ENCODE results near the gene LMNTD2.
"Not testable (repeated sequence)": the region's sequence is repeated elsewhere in the genome, so short reads cannot be mapped to it uniquely, and the experiment has no call there.

Gene LMNTD2

DNA sequence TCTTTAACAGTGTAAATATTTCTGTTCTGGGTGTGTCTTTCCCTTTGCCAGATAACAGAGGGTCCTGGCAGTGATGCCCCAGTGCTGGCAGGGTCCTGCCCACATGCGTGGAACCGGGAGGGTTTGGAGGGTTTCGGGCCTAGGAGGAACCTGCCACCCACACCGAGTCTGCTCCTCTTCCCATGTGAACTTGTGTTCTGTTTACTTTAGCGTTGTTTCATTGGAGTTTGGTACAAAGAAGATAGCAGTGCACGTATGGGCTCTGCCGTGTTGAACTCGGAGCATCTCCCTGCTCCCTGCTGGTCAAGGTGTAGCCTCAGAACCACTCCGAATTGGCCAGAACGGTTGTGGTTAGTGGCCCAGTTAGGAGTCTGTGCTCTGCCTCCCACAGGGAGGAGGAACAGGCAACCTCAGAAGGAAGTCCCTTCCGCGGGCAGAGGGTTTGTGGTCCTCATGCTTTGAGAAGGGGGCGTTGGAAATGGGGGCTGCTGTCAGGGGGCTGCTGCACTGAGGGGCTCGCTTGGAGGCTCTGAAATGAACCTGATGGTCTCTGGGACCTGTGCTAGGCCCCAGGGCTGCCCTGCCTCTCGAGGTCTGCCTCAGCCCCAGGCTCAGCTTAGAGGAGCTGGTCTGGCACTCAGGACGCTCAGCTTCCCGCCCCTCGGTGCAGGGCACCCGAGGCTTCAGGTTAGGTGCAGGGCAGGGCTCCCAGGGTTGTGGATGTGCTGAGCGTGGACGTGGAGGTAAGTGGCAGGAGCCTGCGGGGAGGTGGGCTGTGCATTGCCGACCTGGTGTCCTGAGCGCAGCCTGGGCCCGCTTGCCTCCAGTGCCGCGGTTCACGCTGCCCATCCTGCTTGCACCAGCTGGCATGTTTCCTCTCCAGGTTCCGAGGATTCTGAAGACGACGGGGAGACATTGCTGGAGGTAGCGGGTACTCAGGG lies 26.1 kb upstream of the LMNTD2 start:
- no peak for DNase-seq (ENCODE audit: low read depth)

DNA sequence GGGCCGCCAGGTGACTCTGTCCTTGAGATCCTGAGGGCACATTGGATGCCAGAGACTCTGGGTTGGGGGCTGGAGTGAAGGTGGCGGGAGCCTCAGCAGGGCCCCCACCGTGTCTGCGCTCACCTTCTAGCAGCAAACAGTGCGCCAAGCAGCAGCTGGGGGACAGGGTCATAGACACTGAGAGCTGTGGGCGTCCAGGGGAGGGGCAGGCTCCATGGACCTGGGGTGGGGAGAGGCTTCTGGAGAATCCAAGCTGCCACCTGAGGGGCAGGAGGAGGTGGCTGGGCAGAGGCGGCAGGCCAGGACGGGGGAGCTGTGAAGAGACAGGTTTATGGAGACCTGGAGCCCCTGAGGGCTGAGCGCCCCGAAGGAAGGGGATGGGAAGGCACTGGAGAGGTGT lies 23.7 kb upstream of the LMNTD2 start:
- DNase-seq (ENCODE audit: low read depth): no peak

- DNase-seq (ENCODE audit: low read depth): no peak
Measured at GRCh38 chr11:581752-582151, 21.2 kb upstream of the LMNTD2 start.

- no peak for DNase-seq (ENCODE audit: low read depth)
Measured at GRCh38 chr11:581342-581741, 20.8 kb upstream of the LMNTD2 start.

DNA sequence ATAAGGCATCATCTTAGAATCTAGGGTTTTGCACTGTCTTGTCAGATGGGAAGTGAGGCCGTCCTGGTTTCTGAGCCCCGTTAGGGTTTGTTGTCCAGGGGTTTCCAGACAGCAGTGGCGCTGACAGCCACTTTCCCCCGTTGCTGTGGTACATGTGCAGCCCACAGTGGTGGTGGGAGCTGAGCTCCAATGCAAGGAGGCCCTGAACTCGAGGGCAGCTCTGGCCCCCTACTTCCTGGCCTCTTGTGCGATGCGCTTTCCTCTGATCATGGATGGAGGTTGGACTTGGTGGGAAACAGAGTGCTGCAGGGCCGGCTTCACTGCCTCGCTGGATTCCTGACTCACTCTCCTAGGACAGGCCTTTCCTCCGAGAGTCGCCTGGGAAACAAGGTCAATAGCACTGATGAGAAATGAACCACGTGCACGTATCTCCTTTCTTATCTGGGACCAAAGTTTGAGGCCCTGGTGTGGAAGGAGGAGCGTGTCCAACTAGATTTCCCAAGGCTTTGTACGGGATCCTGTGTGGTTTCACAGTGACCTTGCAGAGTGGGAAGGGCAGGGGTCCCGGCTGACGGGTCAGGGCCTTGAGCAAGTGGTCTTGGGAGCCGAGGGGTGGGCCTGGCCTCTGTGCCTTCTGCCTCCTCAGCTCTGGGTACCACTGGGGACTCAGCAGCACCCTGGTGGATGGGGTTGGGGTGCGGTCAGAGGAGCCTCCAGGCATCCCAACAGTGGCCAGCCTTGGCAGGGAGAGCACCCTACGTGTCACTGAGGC lies 19.5 kb upstream of the LMNTD2 start:
- DNase-seq (ENCODE audit: low read depth): no peak

DNA sequence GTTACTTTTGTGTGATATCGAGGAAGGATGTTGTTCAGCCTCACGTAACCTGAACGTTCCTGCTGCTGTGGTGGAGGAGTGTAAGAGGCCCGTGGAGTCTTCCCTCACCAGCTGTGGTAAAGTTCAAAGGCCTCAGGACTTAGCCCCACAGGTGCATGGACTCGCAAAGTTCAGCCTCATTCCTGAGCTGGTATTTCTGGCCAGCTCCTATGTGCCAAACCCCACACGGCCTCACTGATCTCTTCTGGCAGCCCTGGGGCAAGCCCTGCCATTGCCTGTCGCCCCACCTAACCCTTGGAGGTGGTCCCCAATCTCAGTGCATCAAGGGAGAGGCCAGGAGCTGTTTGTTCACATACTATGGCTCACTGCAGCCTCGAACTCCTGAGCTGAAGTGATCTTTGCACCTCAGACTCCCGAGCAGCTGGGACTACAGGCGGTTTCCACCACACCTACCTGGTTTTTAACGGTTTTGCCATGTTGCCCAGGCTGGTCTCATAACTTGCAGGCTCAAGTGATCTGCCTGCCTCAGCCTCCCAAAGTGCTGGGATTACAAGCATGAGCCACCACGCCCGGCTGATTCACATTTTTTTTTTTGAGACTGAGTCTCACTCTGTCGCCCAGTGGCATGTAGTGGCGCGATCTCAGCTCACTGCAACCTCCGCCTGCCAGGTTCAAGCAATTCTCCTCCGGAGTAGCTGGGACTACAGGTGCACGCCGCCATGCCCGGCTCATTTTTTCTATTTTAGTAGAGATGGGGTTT lies 17.9 kb upstream of the LMNTD2 start:
- DNase-seq (ENCODE audit: low read depth): no peak

DNA sequence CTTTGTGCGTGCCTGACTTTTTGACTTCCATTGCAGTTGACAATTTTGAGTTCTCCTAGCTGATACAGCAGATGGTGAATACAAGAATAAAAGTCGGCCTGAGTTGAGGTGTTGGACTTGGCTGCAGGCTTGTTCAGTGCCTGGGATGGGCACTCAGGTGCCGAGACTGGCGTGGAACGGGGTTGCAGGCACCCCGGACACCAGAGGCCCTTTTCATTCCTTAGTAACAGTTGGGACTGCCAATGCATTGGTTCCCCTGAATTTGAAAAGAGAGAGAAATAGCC lies 17.0 kb upstream of the LMNTD2 start:
- DNase-seq (ENCODE audit: low read depth): no peak

- peak; percentile 21 for DNase-seq (ENCODE audit: low read depth)
Measured at GRCh38 chr11:576811-577610, 16.5 kb upstream of the LMNTD2 start.

DNA sequence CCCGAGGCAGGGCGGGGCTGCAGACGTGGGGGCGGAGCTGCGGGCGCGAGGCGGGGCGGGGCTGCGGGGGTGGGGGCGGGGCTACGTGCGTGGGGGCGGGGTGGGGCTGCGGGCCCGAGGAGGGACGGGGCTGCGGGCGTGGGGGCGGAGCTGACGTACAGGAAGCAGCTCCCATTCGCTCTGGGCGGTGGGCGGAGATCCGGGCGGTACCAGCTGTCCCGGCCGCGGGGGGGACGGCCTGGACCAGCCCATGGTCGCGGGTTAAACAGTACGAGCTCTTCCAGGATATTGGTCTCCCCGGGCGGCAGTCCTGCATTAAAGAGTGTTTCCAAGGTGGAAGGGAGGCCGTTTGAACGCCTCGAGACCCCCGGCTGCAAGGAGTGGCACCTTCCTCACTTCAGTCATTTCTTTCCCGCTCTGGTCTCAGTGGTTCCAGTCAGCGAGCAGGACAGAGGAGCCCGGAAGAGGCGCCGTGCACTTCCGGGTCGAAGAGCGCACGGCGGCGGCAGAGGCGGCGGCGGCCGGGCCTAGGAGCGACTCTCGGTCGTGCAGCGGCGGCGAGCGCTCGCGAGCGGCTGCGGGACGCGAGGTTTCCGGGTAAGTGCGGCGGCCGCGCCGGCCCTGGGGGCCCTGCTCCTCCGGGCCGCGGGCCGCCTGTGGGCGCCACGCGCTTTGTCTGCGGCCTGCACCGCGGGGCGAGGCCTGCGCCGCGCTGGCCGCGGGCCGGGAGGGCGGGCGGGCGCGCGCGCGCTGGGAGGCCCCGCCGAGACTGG lies 15.6 kb upstream of the LMNTD2 start, which contains the start of gene PHRF1:
Gene PHRF1, plus strand, starts transcription at position 475 of the 773 bp plus-strand sequence. CDS start 5,043 bp downstream, outside the sequence.
- DNase-seq (ENCODE audit: low read depth): peak; percentile 95

DNA sequence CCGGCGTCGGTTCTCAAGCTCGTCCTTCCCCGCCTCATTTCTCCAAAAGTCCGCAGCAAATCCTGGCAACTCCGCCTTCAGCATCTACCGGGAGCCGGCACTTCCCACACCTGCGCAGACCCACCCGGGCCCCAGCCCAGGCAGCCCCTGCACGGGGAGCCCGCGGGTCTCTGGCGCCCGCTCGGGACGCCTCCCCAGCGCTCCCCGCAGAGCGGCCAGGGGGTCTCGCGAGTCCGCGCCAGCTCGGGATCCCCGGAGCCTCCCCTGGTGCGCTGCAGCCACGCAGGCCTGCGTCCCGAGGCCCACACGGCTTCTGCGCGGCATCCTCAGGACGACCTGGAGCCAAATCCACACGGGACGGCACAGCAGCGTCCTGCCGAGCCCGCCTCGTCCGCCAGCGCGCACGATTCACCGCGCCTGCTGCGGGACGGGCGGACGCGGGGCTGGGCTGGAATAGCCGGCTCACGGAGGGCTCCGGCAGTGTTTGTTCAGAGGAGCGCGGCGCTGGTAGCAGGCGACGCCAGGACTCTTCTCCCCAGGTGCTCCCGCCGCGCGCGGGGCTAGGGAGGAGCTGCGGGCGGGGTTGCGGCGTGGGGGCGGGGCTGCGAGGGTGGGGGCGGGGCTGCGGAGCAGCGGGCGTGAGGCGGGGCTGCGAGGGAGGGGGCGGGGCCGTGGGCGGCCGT lies 14.9 kb upstream of the LMNTD2 start:
- peak; percentile 34 for DNase-seq (ENCODE audit: low read depth)

DNA sequence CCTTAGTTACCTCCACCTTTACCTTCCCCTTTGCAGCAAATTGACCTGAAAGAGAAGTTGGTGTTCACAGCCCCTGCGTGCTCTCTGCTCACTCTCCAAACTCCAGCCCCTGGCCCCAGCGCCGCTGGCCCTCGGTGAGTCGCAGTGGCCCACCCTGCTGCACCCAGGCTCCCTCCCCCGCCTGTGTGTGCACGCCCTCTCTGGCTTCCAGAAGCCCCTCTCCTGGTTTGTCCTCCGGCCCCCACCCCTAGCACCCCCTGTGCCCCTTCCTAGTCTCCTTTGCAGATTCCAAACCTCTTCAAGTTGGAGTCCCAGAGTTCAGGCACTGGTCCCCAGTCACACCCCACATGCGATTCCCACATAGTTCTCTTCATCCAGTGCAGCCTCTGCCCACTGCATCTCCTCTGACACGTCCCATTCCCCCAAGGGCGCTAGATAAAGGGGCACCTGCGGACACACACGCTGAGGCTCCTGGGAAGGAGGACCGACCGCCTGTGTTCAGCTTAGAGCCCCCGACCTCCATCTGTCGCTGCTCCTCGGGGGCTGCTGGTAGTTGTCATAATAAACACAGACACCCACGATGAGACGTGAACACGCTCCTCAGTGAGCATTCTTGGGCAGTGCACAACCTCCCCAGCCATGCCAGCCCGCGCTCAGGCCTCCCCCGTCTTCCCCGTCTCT lies 14.2 kb upstream of the LMNTD2 start:
- DNase-seq (ENCODE audit: low read depth): no peak

DNA sequence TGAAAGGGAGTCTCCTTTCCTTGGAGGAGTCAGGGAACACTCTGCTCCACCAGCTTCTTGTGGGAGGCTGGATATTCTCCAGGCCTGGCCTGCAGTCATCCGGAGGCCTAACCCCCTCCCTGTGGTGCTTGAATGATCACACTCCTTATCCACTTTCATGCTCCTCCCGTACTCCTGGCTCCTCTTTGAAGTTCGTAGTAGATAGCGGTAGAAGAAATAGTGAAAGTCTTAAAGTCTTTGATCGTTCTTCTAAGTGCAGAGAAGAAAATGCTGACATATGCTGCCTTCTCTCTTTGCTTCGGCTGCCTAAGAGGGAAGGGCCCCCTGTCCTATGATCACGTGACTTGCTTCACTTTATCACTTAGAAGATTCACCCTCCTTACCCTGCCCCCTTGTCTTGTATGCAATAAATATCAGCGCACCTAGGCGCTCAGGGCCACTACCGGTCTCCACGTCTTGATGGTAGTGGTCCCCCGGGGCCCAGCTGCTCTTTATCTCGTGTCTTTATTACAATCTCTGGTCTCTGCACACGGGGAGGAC lies 13.6 kb upstream of the LMNTD2 start:
- DNase-seq (ENCODE audit: low read depth): not testable (repeated sequence)

GRCh38 chr11:573146-573759 lies 12.7 kb upstream of the LMNTD2 start:
- no peak for DNase-seq (ENCODE audit: low read depth)

DNA sequence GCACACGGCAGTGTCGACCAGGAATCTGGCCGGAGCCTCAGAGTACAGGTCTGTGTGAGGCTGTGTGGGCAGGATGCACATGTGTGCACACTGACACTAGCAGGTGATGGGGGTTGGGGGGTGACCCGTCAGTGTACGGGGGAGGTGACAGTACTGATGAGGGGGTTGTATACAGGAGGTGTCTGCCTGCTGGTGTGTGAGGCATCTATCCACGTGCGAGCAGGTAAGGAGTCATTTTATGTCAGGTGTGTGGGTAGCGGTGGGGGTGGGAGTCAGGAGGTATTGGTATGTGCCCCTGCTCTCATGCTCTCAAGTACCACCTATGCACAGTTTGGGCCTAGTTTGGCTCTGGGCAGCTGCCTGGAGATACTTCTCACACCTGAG lies 11.3 kb upstream of the LMNTD2 start:
- DNase-seq (ENCODE audit: low read depth): no peak

GRCh38 chr11:569158-569885 lies 8.8 kb upstream of the LMNTD2 start:
- no peak for DNase-seq (ENCODE audit: low read depth)

- peak; percentile 94 for DNase-seq (ENCODE audit: low read depth)
Measured at GRCh38 chr11:568306-569157, 8.0 kb upstream of the LMNTD2 start.

DNA sequence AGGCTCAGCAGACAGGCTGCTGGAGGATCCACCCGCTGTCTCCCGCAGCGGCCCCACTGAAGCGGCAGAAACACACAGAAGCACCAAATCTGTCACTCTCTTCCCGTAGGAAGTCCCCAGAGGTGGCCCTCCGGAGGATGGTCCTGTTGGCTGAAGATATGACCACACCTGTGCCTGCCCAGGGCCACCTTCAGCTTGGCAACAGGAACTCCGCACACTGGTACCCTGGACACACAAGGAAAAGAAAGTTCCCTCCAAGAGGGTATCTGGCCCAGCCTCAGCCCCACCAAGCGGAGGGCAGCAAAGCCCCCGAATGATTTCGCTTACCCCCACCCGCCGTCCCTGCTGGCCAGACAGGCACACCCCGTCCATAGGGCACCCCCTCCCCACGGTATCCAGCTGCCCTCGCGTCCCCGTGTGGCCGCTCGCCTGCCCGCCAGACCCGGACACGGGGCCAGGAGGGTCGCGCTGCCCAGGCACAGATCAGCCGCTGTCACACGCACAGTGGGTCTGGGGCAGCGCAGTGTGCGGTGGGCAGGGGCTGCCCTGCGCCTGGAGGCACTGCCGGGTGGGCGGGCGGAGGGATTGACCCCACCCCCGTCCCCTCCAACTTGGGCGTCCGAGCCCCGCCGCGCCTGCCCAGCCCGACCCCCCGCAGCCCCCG lies 7.2 kb upstream of the LMNTD2 start:
- DNase-seq (ENCODE audit: low read depth): no peak

Measured in ELR (cell line).